IPS-20b (cell line): ENCODE measurements around the gene TNP2.

Experiments
- H3K27ac ChIP-seq: one replicate; pipeline ENCODE4 v1.5.1; 2013; ENCODE audit warnings: low read length
- H3K27me3 ChIP-seq: 2 replicates; pipeline ENCODE4 v1.6.1; 2013; ENCODE audit warnings: mild to moderate bottlenecking, low read length, inconsistent platforms; ENCODE audit not compliant: insufficient read depth
- H3K36me3 ChIP-seq: 2 replicates; pipeline ENCODE4 v1.6.1; 2013; ENCODE audit warnings: low read depth, mild to moderate bottlenecking, inconsistent platforms, low read length, moderate library complexity; ENCODE audit not compliant: insufficient read depth
- H3K4me1 ChIP-seq: 2 replicates; pipeline ENCODE4 v1.6.1; 2013; ENCODE audit warnings: mild to moderate bottlenecking, control low read depth, inconsistent platforms, low read length, moderate library complexity; ENCODE audit not compliant: insufficient read depth
- H3K4me3 ChIP-seq: 2 replicates; pipeline ENCODE4 v1.5.1; 2013; ENCODE audit warnings: mild to moderate bottlenecking, low read length, inconsistent platforms
- H3K9ac ChIP-seq: 2 replicates; pipeline ENCODE4 v1.6.1; 2013; ENCODE audit warnings: low read depth, mild to moderate bottlenecking, inconsistent platforms, low read length, moderate library complexity
- H3K9me3 ChIP-seq: 2 replicates; pipeline ENCODE4 v1.6.1; 2013; ENCODE audit warnings: mild to moderate bottlenecking, low read depth, low read length, inconsistent platforms; ENCODE audit not compliant: insufficient read depth

The TNP2 gene

DNA sequence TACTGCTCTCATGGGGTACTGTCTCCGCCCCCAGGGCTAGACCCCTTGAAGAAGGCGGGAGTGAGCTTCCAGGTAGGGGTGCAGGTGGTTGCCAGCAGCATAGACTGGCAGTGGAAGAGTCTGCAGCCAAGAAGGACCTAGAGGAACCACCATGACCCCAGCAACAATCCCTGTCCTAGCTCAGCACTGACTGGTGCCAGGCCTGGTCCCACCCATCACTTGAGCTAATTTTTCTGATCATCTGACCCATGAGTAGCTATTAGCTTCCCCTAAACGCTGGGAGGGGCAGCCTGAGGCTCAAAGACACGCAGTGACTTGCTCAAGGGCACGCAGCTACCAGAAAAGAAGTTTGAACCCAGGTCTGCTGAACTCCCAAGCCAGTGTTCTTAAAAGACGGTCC lies 3.4 kb upstream of the TNP2 start:
- Histone ChIP-seq H3K4me1 (peaks cover 3% of the 10 kb centered on the region; the same call in 1 of the 2 replicates), H3K4me3 (no peak overlapping the region), H3K9ac (no peak overlapping the region), H3K9me3 (no peaks in the 10 kb centered on the region), H3K27me3 (no peaks in the 10 kb centered on the region), H3K36me3 (no peaks in the 10 kb centered on the region), H3K27ac (no peak overlapping the region)

DNA sequence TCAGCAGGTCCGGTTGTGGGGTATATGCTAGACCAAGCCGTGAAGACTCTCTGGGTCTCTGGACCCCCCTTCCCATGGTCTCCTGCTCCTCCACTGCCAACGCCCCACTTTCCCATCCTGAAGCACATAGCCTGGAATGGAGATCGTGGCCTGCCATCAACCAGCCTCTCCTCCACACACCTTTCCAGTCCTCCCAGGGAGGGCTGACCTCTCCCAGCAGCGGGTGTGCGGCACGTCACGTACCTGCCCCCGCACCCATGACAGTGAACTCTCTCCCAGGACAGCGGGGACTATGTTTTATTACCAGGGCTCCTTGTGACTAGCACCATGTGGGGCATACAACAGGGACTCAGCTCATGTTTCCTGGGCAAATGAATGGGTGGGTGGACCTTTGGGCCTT lies 2.5 kb upstream of the TNP2 start:
- Histone ChIP-seq H3K4me1 (peaks cover 3% of the 10 kb centered on the region; the same call in 1 of the 2 replicates), H3K36me3 (no peaks in the 10 kb centered on the region), H3K27ac (no peak overlapping the region), H3K27me3 (no peaks in the 10 kb centered on the region), H3K4me3 (no peak overlapping the region), H3K9me3 (no peaks in the 10 kb centered on the region), H3K9ac (no peak overlapping the region)

DNA sequence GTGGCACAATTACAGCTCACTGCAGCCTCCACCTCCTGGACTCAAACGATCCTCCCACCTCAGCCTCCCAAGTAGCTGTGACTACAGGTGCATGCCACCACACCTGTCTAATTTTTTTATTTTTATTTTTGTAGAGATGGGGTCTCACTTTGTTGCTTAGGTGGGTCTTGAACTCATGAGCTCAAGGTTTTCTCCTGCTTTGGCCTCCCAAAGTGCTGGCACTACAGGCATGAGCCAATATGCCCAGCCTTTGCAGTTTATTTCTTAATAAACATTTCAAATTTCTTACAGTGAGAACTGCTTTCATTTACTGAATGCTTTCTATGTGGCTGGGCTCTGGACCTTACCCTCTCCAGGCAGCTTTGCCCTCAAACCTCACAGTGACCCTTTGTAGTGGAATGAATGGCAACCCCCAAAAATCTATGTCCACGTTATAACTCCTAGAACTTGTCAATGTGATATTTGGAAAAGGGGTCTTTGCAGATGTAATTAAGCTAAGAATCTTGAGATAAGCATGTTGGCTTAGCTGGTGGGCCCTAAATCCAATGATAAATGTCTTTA lies 1.6 kb upstream of the TNP2 start:
- no peak overlapping the region for H3K9ac ChIP-seq
- H3K4me3 ChIP-seq, result no peak overlapping the region
- H3K27ac ChIP-seq, result no peak overlapping the region
- no peaks in the 10 kb centered on the region for H3K9me3 ChIP-seq
- peaks cover 3% of the 10 kb centered on the region; the same call in 1 of the 2 replicates for H3K4me1 ChIP-seq
- H3K27me3 ChIP-seq, result no peaks in the 10 kb centered on the region
- H3K36me3 ChIP-seq, result no peaks in the 10 kb centered on the region

DNA sequence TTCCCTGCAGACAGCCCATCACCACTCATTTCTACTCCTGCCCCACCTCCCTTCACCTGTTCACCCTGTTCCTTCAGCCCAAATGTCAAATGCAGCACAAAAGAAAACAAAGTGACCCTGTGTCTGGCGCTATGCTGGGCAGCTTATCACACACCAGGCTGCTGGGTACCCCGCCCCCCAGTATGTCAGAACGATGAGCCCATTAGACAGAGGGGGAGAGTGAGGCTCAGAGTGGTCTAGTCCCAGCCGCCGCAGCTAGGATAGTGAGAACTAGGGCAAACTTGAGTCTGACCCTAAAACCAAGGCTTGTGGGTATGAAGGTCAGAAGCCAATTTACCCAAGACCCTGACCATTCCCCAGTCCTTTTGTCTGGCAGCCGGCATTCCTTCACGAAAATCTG lies 4.0 kb downstream of the TNP2 start:
- Histone ChIP-seq H3K4me3 (no peak overlapping the region), H3K4me1 (peaks cover 5% of the 10 kb centered on the region; the same call in 1 of the 2 replicates), H3K27ac (no peak overlapping the region), H3K36me3 (no peaks in the 10 kb centered on the region), H3K27me3 (no peaks in the 10 kb centered on the region), H3K9me3 (no peaks in the 10 kb centered on the region), H3K9ac (no peak overlapping the region)

DNA sequence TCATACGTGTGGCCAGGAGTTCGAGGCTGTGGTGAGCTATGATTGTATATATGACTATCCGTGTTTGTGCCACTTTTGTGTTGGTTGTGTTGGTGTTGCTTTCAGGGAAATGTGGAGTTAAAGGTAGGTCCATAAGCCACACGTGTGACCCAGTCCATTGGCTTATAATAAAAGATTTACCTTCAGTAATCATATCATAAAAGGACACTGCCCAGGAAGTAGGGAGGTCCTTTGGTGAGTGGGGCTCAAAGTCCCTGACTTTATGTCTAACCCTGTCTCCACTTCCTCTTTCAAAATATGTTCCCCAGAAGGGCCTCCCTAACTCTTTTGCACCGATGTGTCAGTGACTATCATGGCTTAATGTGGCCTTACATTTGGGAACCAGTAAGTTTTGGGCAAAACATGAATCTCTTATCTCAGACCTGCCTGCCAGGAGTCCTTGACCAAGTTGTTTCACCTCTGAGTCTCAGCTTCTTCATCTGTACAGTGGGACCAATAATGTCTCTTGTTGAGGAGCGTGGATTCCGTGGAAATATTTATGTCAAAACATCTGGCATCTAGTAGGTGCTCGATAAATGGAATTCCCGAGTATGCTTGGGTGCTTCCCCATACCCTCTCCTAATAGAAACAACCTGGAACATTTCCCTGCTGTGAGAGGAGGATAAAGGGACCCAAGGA lies 4.8 kb downstream of the TNP2 start:
- H3K4me3 ChIP-seq, result no peak overlapping the region
- peaks cover 5% of the 10 kb centered on the region; the same call in 1 of the 2 replicates for H3K4me1 ChIP-seq
- no peaks in the 10 kb centered on the region for H3K27me3 ChIP-seq
- no peaks in the 10 kb centered on the region for H3K9me3 ChIP-seq
- no peak overlapping the region for H3K9ac ChIP-seq
- H3K27ac ChIP-seq, result no peak overlapping the region
- H3K36me3 ChIP-seq, result no peaks in the 10 kb centered on the region

DNA sequence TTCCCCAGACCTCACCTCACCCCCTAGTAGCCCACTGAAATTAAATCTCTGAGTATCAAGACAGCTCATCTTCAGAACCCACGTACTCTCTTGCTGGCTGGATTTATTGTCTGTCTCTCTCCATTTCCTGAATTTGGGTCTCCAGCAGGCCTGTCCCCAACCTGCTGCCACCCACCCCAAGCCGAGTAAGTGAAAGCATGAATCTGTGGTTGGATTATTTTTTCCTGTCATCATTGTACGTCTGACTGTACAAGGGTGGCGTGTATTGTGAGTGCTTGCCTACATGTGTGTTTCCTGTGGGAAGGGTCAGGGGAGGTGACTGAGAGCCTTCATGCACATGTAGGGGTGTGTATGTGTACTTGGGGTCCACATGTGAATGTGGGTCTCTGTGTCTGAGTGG lies 5.4 kb downstream of the TNP2 start:
- H3K9ac ChIP-seq, result no peak overlapping the region
- H3K4me1 ChIP-seq, result peaks cover 5% of the 10 kb centered on the region; the same call in 1 of the 2 replicates
- no peak overlapping the region for H3K4me3 ChIP-seq
- H3K27ac ChIP-seq, result no peak overlapping the region
- no peaks in the 10 kb centered on the region for H3K36me3 ChIP-seq
- H3K9me3 ChIP-seq, result no peaks in the 10 kb centered on the region
- no peaks in the 10 kb centered on the region for H3K27me3 ChIP-seq

DNA sequence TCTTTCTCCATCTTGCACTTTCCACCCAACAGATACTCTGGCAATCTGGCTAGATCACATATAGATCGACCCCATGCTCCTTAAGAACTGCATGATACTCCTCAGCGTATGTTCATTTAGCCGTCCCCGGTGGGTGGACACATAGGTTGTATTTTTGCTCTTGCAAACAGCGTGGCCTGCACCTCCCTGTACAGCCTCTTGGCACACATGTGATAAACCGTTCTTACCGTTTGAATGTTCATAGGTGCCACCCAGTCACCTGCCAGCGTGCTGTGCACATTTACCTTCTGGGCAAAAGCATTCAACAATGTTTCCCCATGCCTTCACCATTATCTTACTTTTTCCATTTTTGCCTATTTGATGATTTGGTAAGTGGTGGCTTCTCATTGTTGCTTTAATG lies 6.2 kb downstream of the TNP2 start:
- Histone ChIP-seq H3K36me3 (no peaks in the 10 kb centered on the region), H3K27me3 (no peaks in the 10 kb centered on the region), H3K4me3 (no peak overlapping the region), H3K4me1 (peaks cover 5% of the 10 kb centered on the region; the same call in 1 of the 2 replicates), H3K27ac (no peak overlapping the region), H3K9ac (no peak overlapping the region), H3K9me3 (no peaks in the 10 kb centered on the region)

DNA sequence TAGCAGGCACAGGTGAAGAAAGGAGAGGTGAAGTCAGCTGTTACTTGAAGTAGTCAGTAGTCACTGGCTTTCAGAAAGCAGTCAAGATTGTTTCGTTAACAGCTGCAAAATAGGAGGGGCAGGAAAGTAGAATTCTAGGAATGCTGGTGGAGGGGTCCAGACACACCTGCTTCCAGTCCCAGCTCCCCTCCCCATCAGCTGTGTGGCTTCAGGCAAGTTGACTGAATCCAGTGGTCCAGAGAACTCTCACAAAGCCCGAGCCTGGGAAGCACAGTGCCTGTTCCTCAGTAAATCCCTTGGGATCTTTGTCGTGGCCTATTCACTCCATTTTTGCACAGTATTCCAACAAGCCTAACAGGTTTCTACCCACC lies 8.5 kb downstream of the TNP2 start:
- Histone ChIP-seq H3K27me3 (peaks cover 7% of the 10 kb centered on the region; the same call in 1 of the 2 replicates), H3K36me3 (no peaks in the 10 kb centered on the region), H3K4me3 (no peak overlapping the region), H3K9ac (no peak overlapping the region), H3K9me3 (no peaks in the 10 kb centered on the region), H3K27ac (no peak overlapping the region), H3K4me1 (peaks cover 5% of the 10 kb centered on the region; the same call in 1 of the 2 replicates)

DNA sequence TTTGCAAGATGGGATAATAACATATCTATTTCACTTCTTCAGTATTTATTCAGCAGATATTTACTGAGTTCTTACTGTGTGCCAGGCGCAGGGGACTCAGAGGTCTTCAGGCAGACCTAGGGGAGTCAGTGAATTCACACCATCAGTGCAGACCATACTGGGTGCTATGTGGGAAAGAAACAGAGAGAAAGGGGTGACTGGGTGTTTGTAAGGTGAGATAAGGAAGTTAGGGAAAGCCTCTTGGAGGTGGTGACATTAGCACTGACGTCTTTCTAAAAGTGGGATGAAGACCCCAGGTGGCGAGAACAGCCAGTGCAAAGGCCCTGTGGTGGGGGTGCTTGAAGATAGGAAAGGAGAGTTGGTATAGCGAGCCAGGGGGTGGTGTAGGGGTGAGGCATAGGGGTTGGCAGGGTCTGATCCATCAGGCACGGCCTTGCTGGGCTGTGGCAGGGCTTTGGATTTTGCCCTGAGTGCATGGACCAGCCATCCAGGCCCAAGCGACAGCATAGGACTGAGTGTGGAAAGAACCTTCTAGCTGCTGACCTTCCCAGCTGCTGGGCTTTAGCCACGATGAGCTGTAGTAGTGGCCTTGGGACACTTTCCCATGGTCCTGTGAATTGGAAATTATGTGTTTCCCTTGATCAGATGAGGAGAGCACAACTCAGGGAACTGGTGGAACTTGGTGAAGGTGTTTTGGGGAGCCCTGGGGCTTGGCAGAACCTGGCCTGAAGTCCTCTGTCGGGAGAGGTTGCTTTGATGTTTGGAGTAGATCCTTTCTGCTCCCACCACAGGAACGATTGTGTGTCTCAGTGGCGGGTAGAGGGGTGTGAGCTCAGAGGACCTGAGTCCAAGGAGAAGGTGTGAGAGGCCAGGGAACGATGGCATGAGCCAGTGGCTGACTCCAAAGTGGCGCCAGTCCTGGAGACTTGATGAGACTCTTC lies 9.2 kb downstream of the TNP2 start:
- H3K4me1 ChIP-seq, result peaks cover 5% of the 10 kb centered on the region; the same call in 1 of the 2 replicates
- H3K4me3 ChIP-seq, result no peak overlapping the region
- H3K27ac ChIP-seq, result no peak overlapping the region
- no peaks in the 10 kb centered on the region for H3K9me3 ChIP-seq
- no peak overlapping the region for H3K9ac ChIP-seq
- no peaks in the 10 kb centered on the region for H3K36me3 ChIP-seq
- peaks cover 7% of the 10 kb centered on the region; the same call in 1 of the 2 replicates for H3K27me3 ChIP-seq

DNA sequence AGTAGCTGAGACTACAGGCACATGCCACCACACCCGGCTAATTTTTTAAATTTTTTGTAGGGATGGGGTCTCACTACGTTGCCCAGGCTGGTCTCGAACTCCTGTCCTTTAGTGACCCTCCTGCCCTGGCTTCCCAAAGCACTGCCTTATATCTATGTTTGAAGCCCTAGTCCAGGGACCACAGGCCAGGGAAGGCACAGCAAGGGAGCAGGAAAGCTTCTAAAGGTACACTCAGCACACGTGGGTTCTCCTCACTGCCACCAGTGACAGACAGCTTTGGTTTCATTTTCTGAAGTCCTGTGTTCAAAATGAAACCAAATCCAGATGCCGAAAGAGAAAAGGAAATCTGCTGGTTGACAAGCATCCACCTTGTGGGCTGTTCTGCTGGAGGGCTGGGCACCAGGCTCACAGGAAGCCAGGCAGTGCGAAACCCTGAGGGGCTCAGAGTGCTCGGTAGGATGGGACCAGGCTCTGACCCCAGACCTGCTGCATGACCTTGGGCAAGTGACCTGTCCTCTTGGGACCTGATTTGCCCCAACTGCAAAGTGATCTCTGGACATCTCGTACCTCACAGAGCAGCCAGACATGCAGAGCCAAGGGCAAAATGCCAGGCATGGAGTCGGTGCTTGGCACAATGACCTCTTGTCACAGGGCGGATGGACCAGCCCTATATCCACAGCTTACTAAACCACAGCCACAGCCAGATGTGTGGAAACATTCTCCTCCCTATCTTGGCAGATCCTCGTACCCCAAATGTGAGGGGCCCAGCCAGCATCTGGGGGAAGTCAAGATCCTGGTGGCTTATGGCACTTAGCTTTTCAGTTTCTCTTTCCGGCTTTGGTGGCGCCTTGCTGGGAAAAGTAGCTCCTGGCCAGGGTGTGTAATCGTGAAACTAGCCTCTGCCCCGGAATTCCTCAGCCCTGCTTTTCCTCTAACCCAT lies 10.3 kb downstream of the TNP2 start:
- no peak overlapping the region for H3K27ac ChIP-seq
- no peak overlapping the region for H3K4me3 ChIP-seq
- no peak overlapping the region for H3K9ac ChIP-seq
- peaks cover 7% of the 10 kb centered on the region; the same call in 1 of the 2 replicates for H3K4me1 ChIP-seq
- H3K9me3 ChIP-seq, result no peaks in the 10 kb centered on the region
- H3K27me3 ChIP-seq, result peaks cover 12% of the 10 kb centered on the region; the same call in 1 of the 2 replicates
- peaks cover 2% of the 10 kb centered on the region for H3K36me3 ChIP-seq
